GM12872 (cell line): Measurements from ENCODE around the gene RAP1A.

ENCODE experiments used
- TF ChIP-seq, protein P1 (sequence below): IDR thresholded peaks from 3 replicates; pipeline ENCODE4 v1.5.1; 2011; ENCODE audit warnings: low read depth, mild to moderate bottlenecking, low read length, moderate library complexity; ENCODE audit not compliant: insufficient read depth

Gene RAP1A

DNA sequence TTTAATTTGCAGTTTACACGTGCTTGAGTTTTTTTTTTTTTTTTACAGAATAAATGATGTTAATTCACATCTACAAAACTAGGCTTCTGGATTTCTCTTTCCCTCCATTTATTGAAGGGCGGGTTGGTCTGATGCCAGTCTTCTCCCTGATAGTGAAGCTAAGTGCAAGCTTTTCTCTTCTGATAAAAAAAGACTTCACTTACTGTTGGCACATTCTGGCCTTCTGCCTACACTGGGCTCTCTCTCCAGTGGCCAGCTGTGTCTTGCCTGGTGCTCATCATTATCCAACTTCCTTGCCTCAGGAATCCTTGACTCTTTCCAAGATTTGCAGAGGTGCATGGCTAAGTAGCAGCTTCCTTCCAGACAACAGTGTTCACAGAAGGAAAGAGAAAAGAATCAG is 7.6 kb upstream of the RAP1A start:
- TF ChIP-seq, protein P1, sequence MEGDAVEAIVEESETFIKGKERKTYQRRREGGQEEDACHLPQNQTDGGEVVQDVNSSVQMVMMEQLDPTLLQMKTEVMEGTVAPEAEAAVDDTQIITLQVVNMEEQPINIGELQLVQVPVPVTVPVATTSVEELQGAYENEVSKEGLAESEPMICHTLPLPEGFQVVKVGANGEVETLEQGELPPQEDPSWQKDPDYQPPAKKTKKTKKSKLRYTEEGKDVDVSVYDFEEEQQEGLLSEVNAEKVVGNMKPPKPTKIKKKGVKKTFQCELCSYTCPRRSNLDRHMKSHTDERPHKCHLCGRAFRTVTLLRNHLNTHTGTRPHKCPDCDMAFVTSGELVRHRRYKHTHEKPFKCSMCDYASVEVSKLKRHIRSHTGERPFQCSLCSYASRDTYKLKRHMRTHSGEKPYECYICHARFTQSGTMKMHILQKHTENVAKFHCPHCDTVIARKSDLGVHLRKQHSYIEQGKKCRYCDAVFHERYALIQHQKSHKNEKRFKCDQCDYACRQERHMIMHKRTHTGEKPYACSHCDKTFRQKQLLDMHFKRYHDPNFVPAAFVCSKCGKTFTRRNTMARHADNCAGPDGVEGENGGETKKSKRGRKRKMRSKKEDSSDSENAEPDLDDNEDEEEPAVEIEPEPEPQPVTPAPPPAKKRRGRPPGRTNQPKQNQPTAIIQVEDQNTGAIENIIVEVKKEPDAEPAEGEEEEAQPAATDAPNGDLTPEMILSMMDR: no peak

DNA sequence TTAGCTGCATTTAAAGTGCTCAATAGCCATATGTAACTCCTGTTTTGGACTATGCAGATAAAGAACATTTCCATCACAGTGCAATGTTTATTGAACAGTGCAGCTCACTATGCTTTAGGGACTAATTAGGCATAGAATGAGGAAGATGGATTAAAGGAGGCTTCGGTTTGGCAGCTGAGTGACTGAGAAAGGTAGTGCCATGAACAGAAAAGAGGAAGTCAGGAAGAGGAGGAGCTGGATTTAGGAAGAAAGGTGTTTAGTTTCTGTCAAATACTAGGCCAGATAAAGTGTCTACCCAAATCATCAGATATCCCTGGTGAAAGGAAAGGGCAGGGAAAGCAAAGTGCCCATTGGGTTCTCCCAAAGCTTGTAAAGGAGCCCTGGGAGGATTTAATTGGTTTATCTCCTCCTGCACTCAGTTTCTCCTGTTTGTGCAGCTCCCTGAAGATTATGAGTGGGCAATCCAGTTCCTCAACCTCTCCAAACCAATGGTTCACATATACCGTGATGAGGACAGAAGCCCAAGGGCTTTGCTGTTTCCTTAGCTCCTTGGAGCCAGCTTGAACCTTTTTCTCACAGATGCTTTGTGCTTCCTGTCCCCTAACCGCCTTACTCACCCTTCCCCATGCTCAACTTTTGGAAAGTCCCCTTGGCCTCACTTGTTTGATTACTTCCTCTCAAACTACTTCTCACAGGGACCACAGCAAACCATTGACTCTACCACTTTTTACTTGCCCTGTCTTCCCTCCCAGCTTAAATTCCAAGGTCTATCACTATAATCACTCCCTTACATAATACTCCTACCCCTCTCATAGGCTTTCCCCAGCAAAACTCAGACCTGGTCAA is 3.5 kb upstream of the RAP1A start:
- TF ChIP-seq, protein P1: no peak

DNA sequence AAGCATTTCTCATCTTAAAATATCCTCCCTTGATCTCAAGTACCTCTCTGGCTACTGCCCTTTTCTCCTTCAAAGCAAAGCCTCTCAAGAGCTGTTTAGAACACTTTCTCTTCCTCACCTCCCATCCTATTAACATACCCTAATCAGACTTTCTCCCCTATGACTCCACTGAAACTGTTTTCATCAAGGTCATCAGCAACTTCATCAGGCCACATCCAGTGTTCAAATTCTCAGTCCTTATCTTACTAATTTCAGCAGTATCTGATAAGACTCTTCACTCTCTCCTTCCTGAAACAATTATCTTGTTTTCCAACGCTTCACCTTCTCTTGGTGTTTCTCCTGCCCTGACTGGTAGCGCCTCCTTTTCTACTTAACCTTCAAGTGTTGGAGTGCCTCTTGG is 1.5 kb upstream of the RAP1A start:
- TF ChIP-seq, protein P1: no peak

DNA sequence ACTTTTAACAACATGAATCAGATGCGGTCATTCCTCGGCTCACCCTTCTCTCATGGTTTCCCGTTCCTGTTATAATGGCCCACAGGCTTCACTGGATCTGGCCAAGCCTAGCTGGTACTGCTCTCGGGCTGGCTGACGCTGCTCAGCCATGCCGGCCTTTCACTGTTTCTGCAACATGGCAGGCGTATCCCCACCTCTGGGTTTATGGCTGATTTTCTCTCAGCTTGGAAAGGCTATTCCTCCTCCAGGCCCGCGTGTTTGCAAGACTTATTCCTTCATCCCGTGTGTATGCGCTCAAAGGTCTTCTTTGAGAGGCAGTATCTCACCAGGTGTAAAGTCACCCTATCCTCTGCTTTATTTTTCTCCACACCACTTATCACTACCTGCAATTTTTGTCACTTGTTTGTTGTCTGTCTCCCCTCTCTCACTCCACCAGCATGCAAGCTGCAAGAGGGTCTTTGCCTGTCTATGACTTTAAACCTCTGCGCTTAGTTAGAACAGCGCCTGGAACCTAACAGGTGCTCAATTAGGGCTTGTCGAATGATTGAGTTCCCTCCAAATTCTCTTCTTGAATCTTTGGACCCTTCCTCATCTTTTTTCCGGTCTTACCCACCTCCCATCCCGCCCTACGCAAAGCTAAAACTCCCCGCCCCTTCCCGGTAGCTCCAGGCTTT is 491 bp upstream of the RAP1A start:
- TF ChIP-seq, protein P1: no peak

DNA sequence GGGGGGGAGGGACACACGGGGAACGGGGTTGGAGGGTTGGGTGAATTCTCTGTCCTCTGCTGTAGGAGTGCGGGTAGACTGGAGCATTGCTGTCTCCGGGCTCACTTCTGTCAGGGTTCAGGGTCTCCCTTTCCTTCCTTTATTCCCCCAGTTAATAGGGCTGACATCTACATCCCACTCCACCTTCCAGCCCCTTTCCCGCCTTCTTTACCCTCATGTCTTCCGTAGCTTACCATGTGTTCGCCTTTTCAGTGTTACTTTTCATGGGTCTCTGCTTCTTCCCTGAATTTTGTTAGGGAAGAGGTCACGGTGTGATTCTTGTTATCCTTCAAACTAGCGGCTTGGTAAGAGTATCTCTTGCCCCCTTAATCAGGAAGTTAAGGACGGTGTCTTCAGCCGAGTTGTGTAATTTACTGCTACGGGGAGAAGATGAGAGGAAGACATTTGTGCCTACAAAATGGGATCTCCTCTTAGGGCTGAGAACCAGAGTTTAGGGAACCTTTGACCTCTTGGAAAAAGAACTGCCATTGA is 917 bp downstream of the RAP1A start:
- TF ChIP-seq, protein P1: no peak

DNA sequence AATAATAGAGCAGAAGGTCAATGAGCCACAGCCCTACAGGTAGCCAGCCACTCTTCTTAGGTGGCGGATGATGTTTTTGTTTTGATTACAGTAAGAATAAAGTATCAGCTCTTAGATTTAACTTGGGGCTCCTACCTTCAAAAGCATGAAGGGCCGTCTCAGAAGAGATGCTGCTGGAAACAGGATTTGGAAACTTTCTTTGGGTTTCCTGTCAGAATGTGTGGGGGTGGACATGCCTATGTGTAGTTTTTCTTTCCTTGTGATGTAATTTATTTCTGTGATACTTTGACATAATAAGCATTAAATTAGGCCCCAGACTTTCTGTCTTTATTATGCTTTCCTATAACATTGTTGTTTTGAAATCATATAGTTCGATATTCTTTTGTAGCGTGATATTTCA is 1.5 kb downstream of the RAP1A start:
- TF ChIP-seq, protein P1: no peak

DNA sequence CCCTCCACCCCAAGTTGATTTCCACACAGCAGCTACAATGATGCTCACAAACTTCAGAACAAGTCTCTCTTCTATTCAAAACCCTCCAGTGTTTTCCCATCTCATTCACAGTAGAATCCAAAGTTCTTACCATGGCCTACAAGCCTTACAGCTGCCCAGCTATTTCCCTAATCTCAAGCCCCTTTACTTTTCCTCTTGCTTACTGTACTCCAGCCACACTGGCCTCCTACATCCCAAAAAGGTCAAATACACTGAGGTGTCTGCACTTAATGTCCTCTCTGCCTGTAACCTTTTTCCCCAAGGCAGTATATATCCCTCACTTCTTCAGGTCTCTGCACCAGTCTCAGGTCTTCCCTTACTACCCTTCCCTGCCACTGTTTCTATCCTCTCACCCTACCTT is 2.6 kb downstream of the RAP1A start:
- TF ChIP-seq, protein P1: no peak
